ENCODE measurements around the gene CCNA1.

The CCNA1 gene

DNA sequence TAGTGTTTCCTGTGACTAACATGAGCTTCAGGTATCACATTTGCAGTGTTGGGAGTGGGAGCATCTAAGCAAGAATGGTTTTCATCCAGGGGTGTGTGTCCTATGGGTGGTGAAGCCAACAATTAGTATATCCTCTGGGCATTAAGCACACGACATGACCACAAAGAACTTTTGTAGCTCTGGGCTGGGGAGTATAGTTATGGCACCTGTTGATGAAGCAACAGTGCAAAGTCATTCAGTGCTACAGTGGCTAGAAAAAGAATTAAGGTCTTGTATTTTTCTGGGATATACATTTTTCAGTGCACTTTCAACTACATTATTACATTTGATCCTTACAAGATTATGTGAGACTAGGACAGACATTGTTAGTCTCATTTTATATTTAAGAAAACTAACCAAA is 21.8 kb downstream of the CCNA1 start:
- DNase-seq, result no peak

- no peak for DNase-seq
These were observed 22.7 kb downstream of the CCNA1 start for GRCh38 chr13:36454987-36455386.

- no peak for DNase-seq
These were observed 24.3 kb downstream of the CCNA1 start for GRCh38 chr13:36456577-36456976.

- DNase-seq, result no peak
These were observed 29.2 kb downstream of the CCNA1 start for GRCh38 chr13:36461506-36461905.

DNA sequence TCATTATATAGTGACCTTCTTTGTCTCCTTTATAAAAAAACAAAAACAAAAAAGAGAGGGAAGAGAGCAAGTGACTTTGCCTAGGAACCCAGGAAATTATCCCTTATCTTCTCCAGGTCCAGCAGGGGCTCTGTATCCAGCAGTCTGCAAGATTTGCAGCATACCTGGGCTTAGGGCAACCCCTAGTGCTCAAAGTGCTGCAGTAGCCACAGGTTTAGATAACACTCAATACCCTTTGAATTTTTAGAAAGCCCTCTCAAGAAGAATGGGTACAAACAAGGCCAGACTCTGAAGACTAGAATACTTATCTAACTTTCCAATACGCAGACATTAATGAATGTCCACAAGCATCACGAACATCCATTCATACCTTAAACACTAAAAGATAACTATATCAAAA is 43.2 kb downstream of the CCNA1 start:
- DNase-seq, result peak; percentile 26 to 47

DNA sequence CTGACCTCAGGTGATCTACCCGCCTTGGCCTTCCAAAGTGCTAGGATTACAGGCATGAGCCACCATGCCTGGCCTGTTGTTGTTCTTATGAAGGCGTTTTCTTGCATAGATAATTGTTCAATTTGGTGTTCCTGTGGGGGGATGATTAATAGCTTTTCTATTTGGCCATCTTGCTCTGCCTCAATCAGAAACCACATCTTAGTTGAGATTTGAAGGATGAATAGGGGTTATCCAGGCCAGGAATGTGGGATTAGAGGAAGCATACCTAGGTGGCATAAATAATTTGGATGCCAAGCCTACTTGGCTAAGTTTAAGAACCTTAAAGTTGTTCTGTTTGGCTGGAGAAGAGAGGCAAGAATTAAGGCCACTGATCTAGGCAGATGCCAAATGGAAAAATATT is 44.4 kb downstream of the CCNA1 start:
- DNase-seq, result no peak

- no peak for DNase-seq
These were observed 48.6 kb downstream of the CCNA1 start for GRCh38 chr13:36480726-36481427.

DNA sequence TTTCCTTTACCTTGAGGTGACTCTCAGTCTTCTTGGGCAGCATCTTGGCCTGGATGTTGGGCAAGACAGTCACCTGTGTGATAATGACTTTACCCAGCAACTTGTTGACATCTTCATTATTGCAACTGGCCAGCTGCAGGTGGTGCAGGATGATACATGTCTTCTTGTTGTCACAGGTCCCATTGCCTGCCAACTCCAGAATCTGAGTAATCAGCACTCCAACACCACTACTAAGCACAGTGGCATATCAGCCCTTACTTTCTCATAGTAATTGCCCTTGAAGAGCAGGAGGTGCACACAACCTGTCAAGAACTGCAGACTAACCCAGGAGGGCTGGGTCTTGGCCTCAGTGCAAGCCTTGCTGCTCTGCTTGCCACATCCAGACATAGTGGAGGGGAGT is 57.8 kb downstream of the CCNA1 start:
- no peak for DNase-seq
